NCI-H69 (cell line): ENCODE measurements around the gene GBX1.

Source experiments
- DNase-seq: peaks from one replicate; lab custom pipeline; 2025; lab: John Stamatoyannopoulos, UW

Gene GBX1

GRCh38 chr7:151193203-151193978 is 25.9 kb upstream of the GBX1 start:
- DNase-seq = no peak

GRCh38 chr7:151192002-151192539 is 24.6 kb upstream of the GBX1 start:
- DNase-seq = no peak

- DNase-seq = no peak
These were observed 24.1 kb upstream of the GBX1 start for GRCh38 chr7:151191544-151191943.

- DNase-seq = no peak
These were observed 21.5 kb upstream of the GBX1 start for GRCh38 chr7:151189038-151189437.

- DNase-seq = no peak
These were observed 20.7 kb upstream of the GBX1 start for GRCh38 chr7:151188252-151188542.

- no peak for DNase-seq
These were observed 20.1 kb upstream of the GBX1 start for GRCh38 chr7:151187409-151188251.

GRCh38 chr7:151186640-151187408 is 19.3 kb upstream of the GBX1 start, which contains the start of gene ASB10:
ASB10 (minus strand) TSS chr7:151187250; CDS start chr7:151187130, 120 bp downstream.
- no peak for DNase-seq

- DNase-seq = no peak
These were observed 18.5 kb upstream of the GBX1 start for GRCh38 chr7:151185762-151186639.

GRCh38 chr7:151181011-151181431 is 13.5 kb upstream of the GBX1 start:
- no peak for DNase-seq

GRCh38 chr7:151179946-151180345 is 12.5 kb upstream of the GBX1 start:
- DNase-seq = no peak

- DNase-seq = no peak
These were observed 11.9 kb upstream of the GBX1 start for GRCh38 chr7:151179287-151179860.

GRCh38 chr7:151178831-151179230 is 11.3 kb upstream of the GBX1 start:
- DNase-seq = no peak

- no peak for DNase-seq
These were observed 10.7 kb upstream of the GBX1 start for GRCh38 chr7:151178236-151178635.

- no peak for DNase-seq
These were observed 9.8 kb upstream of the GBX1 start for GRCh38 chr7:151177310-151177709.

GRCh38 chr7:151176401-151176800 is 8.9 kb upstream of the GBX1 start:
- DNase-seq = no peak

GRCh38 chr7:151175793-151176311 is 8.4 kb upstream of the GBX1 start:
- peak; percentile 45 for DNase-seq

GRCh38 chr7:151175047-151175792 is 7.7 kb upstream of the GBX1 start:
- no peak for DNase-seq

GRCh38 chr7:151174246-151175046 is 7.0 kb upstream of the GBX1 start:
- no peak for DNase-seq
